Measurements from ENCODE around the gene NKD2. TPM values are rescaled to one million over a fixed set of nuclear protein-coding genes. Genes with fewer than 3 reads are reported as not detected.

Gene NKD2
- total and polyA plus RNA-seq, 2 experiments from 2014 or later, result 9.0 to 11.9 TPM

- TF ChIP-seq ZNF114 (CRISPR knock-in tag; IDR thresholded peaks at IDR 0.05), result no peak
- no peak for TF ChIP-seq EZH2phosphoT487 (IDR thresholded peaks at IDR 0.05; ENCODE audit: unreplicated experiment)
- no peak for TF ChIP-seq NANOG (IDR thresholded peaks at IDR 0.05; ENCODE audit: borderline replicate concordance)
Observed at GRCh38 chr5:1062761-1063568, 54.4 kb downstream of the NKD2 start (continued).

GRCh38 chr5:1063661-1064382, 55.2 kb downstream of the NKD2 start:
- TF ChIP-seq, protein P1, sequence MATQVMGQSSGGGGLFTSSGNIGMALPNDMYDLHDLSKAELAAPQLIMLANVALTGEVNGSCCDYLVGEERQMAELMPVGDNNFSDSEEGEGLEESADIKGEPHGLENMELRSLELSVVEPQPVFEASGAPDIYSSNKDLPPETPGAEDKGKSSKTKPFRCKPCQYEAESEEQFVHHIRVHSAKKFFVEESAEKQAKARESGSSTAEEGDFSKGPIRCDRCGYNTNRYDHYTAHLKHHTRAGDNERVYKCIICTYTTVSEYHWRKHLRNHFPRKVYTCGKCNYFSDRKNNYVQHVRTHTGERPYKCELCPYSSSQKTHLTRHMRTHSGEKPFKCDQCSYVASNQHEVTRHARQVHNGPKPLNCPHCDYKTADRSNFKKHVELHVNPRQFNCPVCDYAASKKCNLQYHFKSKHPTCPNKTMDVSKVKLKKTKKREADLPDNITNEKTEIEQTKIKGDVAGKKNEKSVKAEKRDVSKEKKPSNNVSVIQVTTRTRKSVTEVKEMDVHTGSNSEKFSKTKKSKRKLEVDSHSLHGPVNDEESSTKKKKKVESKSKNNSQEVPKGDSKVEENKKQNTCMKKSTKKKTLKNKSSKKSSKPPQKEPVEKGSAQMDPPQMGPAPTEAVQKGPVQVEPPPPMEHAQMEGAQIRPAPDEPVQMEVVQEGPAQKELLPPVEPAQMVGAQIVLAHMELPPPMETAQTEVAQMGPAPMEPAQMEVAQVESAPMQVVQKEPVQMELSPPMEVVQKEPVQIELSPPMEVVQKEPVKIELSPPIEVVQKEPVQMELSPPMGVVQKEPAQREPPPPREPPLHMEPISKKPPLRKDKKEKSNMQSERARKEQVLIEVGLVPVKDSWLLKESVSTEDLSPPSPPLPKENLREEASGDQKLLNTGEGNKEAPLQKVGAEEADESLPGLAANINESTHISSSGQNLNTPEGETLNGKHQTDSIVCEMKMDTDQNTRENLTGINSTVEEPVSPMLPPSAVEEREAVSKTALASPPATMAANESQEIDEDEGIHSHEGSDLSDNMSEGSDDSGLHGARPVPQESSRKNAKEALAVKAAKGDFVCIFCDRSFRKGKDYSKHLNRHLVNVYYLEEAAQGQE (IDR thresholded peaks at IDR 0.05; ENCODE audit: unreplicated experiment), result no peak
- TF ChIP-seq NANOG (IDR thresholded peaks at IDR 0.05; ENCODE audit: borderline replicate concordance) (no peak), EZH2 (IDR thresholded peaks at IDR 0.05; ENCODE audit: low read depth, unreplicated experiment) (no peak)
- TF ChIP-seq, protein P2, sequence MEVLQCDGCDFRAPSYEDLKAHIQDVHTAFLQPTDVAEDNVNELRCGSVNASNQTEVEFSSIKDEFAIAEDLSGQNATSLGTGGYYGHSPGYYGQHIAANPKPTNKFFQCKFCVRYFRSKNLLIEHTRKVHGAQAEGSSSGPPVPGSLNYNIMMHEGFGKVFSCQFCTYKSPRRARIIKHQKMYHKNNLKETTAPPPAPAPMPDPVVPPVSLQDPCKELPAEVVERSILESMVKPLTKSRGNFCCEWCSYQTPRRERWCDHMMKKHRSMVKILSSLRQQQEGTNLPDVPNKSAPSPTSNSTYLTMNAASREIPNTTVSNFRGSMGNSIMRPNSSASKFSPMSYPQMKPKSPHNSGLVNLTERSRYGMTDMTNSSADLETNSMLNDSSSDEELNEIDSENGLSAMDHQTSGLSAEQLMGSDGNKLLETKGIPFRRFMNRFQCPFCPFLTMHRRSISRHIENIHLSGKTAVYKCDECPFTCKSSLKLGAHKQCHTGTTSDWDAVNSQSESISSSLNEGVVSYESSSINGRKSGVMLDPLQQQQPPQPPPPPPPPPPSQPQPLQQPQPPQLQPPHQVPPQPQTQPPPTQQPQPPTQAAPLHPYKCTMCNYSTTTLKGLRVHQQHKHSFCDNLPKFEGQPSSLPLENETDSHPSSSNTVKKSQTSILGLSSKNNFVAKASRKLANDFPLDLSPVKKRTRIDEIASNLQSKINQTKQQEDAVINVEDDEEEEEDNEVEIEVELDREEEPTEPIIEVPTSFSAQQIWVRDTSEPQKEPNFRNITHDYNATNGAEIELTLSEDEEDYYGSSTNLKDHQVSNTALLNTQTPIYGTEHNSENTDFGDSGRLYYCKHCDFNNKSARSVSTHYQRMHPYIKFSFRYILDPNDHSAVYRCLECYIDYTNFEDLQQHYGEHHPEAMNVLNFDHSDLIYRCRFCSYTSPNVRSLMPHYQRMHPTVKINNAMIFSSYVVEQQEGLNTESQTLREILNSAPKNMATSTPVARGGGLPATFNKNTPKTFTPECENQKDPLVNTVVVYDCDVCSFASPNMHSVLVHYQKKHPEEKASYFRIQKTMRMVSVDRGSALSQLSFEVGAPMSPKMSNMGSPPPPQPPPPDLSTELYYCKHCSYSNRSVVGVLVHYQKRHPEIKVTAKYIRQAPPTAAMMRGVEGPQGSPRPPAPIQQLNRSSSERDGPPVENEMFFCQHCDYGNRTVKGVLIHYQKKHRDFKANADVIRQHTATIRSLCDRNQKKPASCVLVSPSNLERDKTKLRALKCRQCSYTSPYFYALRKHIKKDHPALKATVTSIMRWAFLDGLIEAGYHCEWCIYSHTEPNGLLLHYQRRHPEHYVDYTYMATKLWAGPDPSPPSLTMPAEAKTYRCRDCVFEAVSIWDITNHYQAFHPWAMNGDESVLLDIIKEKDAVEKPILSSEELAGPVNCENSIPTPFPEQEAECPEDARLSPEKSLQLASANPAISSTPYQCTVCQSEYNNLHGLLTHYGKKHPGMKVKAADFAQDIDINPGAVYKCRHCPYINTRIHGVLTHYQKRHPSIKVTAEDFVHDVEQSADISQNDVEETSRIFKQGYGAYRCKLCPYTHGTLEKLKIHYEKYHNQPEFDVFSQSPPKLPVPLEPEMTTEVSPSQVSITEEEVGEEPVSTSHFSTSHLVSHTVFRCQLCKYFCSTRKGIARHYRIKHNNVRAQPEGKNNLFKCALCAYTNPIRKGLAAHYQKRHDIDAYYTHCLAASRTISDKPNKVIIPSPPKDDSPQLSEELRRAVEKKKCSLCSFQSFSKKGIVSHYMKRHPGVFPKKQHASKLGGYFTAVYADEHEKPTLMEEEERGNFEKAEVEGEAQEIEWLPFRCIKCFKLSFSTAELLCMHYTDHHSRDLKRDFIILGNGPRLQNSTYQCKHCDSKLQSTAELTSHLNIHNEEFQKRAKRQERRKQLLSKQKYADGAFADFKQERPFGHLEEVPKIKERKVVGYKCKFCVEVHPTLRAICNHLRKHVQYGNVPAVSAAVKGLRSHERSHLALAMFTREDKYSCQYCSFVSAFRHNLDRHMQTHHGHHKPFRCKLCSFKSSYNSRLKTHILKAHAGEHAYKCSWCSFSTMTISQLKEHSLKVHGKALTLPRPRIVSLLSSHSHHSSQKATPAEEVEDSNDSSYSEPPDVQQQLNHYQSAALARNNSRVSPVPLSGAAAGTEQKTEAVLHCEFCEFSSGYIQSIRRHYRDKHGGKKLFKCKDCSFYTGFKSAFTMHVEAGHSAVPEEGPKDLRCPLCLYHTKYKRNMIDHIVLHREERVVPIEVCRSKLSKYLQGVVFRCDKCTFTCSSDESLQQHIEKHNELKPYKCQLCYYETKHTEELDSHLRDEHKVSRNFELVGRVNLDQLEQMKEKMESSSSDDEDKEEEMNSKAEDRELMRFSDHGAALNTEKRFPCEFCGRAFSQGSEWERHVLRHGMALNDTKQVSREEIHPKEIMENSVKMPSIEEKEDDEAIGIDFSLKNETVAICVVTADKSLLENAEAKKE (CRISPR knock-in tag; IDR thresholded peaks at IDR 0.05), result no peak
- H3K27me3 ChIP-seq (ENCODE audit: insufficient read depth), result no peaks in the 10 kb centered on the region
- H3K9me2 ChIP-seq (ENCODE audit: insufficient read depth), result no peaks in the 10 kb centered on the region

More at GRCh38 chr5:1063661-1064382, 55.2 kb downstream of the NKD2 start:
- H3K27ac ChIP-seq (ENCODE audit: low read depth), result no peak overlapping the region
- H3K79me2 ChIP-seq (replicated peaks; ENCODE audit: insufficient read depth), result 0 out of 2 replicates have a peak, but pooled peaks cover 3% of the 10 kb centered on the region
- H2AFZ ChIP-seq, result no peak overlapping the region
- Mint-ChIP-seq H3K36me3 (ENCODE audit: low read depth) (peaks cover 28% of the 10 kb centered on the region), H3K27ac (no peak overlapping the region), H3K27me3 (ENCODE audit: insufficient read depth, low read depth, poor library complexity) (peaks cover 5% of the 10 kb centered on the region), H3K9me3 (no peaks in the 10 kb centered on the region), H3K4me3 (no peak overlapping the region), H3K4me1 (no peaks in the 10 kb centered on the region)
- no peaks in the 10 kb centered on the region for H3K36me3 ChIP-seq (ENCODE audit: insufficient read depth)
- no peaks in the 10 kb centered on the region for H3K4me1 ChIP-seq (ENCODE audit: insufficient read depth)
- no peak overlapping the region for H3K4me2 ChIP-seq
- no peak overlapping the region for H3K4me3 ChIP-seq
- no peaks in the 10 kb centered on the region for H3F3A ChIP-seq (replicated peaks; ENCODE audit: low read depth)
- no peaks in the 10 kb centered on the region for H4K20me1 ChIP-seq (replicated peaks; ENCODE audit: insufficient read depth)
- DNase-seq (ENCODE audit: low spot score) (no peak), ATAC-seq (no peak)

Measured in GM23338 (cell line).